Measurements from ENCODE around the gene KCNQ1. TPM values are rescaled to one million over a fixed set of nuclear protein-coding genes. Genes with fewer than 3 reads are reported as not detected.

KCNQ1 gene
- total and polyA plus RNA-seq, 2 donors (not counting 1 experiment from before 2014, with no cell fraction given) = not detected

- no peaks in the 10 kb centered on the region for H3K9me3 ChIP-seq (ENCODE audit: control insufficient read depth, insufficient read depth, low read depth, low read length)
- DNase-seq (ENCODE audit: low read depth in 2 of 2) = no peak
Measured at GRCh38 chr11:2664791-2665525, 220.2 kb downstream of the KCNQ1 start.

GRCh38 chr11:2665526-2666400, 221.0 kb downstream of the KCNQ1 start:
- Histone ChIP-seq H3K79me2 (ENCODE audit: control insufficient read depth, insufficient read depth, low read length) (no peaks in the 10 kb centered on the region), H3K4me1 (ENCODE audit: control insufficient read depth, extremely low read depth, insufficient read depth, low read length) (no peaks in the 10 kb centered on the region), H3K36me3 (ENCODE audit: control insufficient read depth, insufficient read depth, low read length) (no peaks in the 10 kb centered on the region), H3K27me3 (ENCODE audit: control insufficient read depth, insufficient read depth, low read length) (no peaks in the 10 kb centered on the region), H3K4me3 (replicated peaks in 1 of 4; ENCODE audit: control extremely low read depth in 1 of 4, insufficient read depth in 1 of 4, low read depth in 3 of 4, low read length in 4 of 4) (no peak overlapping the region), H3K27ac (ENCODE audit: insufficient read depth, low read length) (no peak overlapping the region), H3K9me3 (ENCODE audit: control insufficient read depth, insufficient read depth, low read depth, low read length) (no peaks in the 10 kb centered on the region), H4K20me1 (ENCODE audit: control insufficient read depth, extremely low read depth, insufficient read depth, low read length) (no peaks in the 10 kb centered on the region), H3K4me2 (ENCODE audit: extremely low read depth, insufficient read depth, low read length) (no peak overlapping the region), H2AFZ (ENCODE audit: low read length) (no peak overlapping the region), H3K9ac (ENCODE audit: insufficient read depth, low read length) (no peak overlapping the region)
- DNase-seq (ENCODE audit: low read depth in 2 of 2) = no peak
- TF ChIP-seq CTCF (conservative IDR thresholded peaks at IDR 0.05 in 1 of 2, IDR thresholded peaks at IDR 0.05 in 1 of 2; ENCODE audit: low read depth in 1 of 2, low read length in 2 of 2) (no peak), EZH2 (IDR thresholded peaks at IDR 0.05; ENCODE audit: low read length, missing control alignments) (no peak)

More at GRCh38 chr11:2664791-2665525, 220.2 kb downstream of the KCNQ1 start:
- TF ChIP-seq CTCF (conservative IDR thresholded peaks at IDR 0.05 in 1 of 2, IDR thresholded peaks at IDR 0.05 in 1 of 2; ENCODE audit: low read depth in 1 of 2, low read length in 2 of 2) (no peak), EZH2 (IDR thresholded peaks at IDR 0.05; ENCODE audit: low read length, missing control alignments) (no peak)
- Histone ChIP-seq H3K79me2 (ENCODE audit: control insufficient read depth, insufficient read depth, low read length) (no peaks in the 10 kb centered on the region), H3K36me3 (ENCODE audit: control insufficient read depth, insufficient read depth, low read length) (no peaks in the 10 kb centered on the region), H3K4me3 (replicated peaks in 1 of 4; ENCODE audit: control extremely low read depth in 1 of 4, insufficient read depth in 1 of 4, low read depth in 3 of 4, low read length in 4 of 4) (no peak overlapping the region), H3K4me1 (ENCODE audit: control insufficient read depth, extremely low read depth, insufficient read depth, low read length) (no peaks in the 10 kb centered on the region), H3K27ac (ENCODE audit: insufficient read depth, low read length) (no peak overlapping the region), H3K4me2 (ENCODE audit: extremely low read depth, insufficient read depth, low read length) (no peak overlapping the region), H3K9ac (ENCODE audit: insufficient read depth, low read length) (no peak overlapping the region), H4K20me1 (ENCODE audit: control insufficient read depth, extremely low read depth, insufficient read depth, low read length) (no peaks in the 10 kb centered on the region), H2AFZ (ENCODE audit: low read length) (no peak overlapping the region), H3K27me3 (ENCODE audit: control insufficient read depth, insufficient read depth, low read length) (no peaks in the 10 kb centered on the region)

DNA sequence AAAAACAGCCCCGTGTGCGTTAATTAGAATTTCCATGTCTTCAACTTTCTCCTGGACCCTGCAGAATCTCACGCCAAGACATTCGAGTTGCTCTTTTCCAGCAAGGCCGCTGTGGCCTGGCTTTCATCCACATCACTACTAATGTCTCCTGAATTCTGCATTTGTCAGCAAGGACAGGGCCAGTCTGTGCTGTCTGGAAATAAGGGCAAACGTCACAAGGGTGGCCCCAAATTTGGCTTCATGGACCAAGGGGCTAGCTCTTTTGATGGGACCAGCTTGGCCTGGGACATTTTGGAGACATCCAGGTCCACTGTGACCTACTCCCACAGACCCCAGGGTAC, 221.6 kb downstream of the KCNQ1 start:
- H2AFZ ChIP-seq (ENCODE audit: low read length) = no peak overlapping the region
- H3K4me1 ChIP-seq (ENCODE audit: control insufficient read depth, extremely low read depth, insufficient read depth, low read length) = no peaks in the 10 kb centered on the region
- H3K4me3 ChIP-seq (replicated peaks in 1 of 4; ENCODE audit: control extremely low read depth in 1 of 4, insufficient read depth in 1 of 4, low read depth in 3 of 4, low read length in 4 of 4) = no peak overlapping the region
- no peaks in the 10 kb centered on the region for H3K9me3 ChIP-seq (ENCODE audit: control insufficient read depth, insufficient read depth, low read depth, low read length)
- H3K27ac ChIP-seq (ENCODE audit: insufficient read depth, low read length) = no peak overlapping the region
- TF ChIP-seq CTCF (conservative IDR thresholded peaks at IDR 0.05 in 1 of 2, IDR thresholded peaks at IDR 0.05 in 1 of 2; ENCODE audit: low read depth in 1 of 2, low read length in 2 of 2) = no peak
- TF ChIP-seq EZH2 (IDR thresholded peaks at IDR 0.05; ENCODE audit: low read length, missing control alignments) = no peak
- H4K20me1 ChIP-seq (ENCODE audit: control insufficient read depth, extremely low read depth, insufficient read depth, low read length) = no peaks in the 10 kb centered on the region
- no peaks in the 10 kb centered on the region for H3K27me3 ChIP-seq (ENCODE audit: control insufficient read depth, insufficient read depth, low read length)
- no peak overlapping the region for H3K4me2 ChIP-seq (ENCODE audit: extremely low read depth, insufficient read depth, low read length)
- no peak overlapping the region for H3K9ac ChIP-seq (ENCODE audit: insufficient read depth, low read length)
- H3K79me2 ChIP-seq (ENCODE audit: control insufficient read depth, insufficient read depth, low read length) = no peaks in the 10 kb centered on the region
- no peaks in the 10 kb centered on the region for H3K36me3 ChIP-seq (ENCODE audit: control insufficient read depth, insufficient read depth, low read length)
- DNase-seq (ENCODE audit: low read depth in 2 of 2) = peak in 1 of 2 donors; percentile 34

All from fibroblast of lung (primary cell).